SK-N-SH (cell line): ENCODE data around the gene TFCP2. TPM values are rescaled to one million over a fixed set of nuclear protein-coding genes. Genes with fewer than 3 reads are reported as not detected.

ENCODE experiments used
- CTCF ChIA-PET: fragments of 300-600, 350-600 bp; formaldehyde crosslinking; extraction: SDS; loops from one replicate; lab custom pipeline; 2021; lab: Yijun Ruan, JAX
- POLR2A ChIA-PET: fragments of 350-600 bp; sonication (Branson Sonifier 250); formaldehyde crosslinking; extraction: SDS; loops from one replicate; lab custom pipeline; 2020; ENCODE audit warnings: antibody characterized with exemption, inconsistent platforms; lab: Yijun Ruan, JAX
- DNase-seq: peaks from one replicate; pipeline ENCODE4 v3.0.0; 2012
- H2AFZ ChIP-seq: fragments of 200-600 bp; sonication (generic); 2 replicates; pipeline ENCODE4 v1.8.1; 2016; ENCODE audit warnings: antibody characterized with exemption, mild to moderate bottlenecking, low read depth
- H3F3A ChIP-seq: fragments of 200-600 bp; sonication (generic); replicated peaks from 2 replicates; pipeline ENCODE3; 2016; ENCODE audit warnings: antibody characterized with exemption, mild to moderate bottlenecking; ENCODE audit not compliant: insufficient read depth
- H3K27ac ChIP-seq, 2 experiments: fragments of 200-500 bp in 1 of 2; fragments of 200-600 bp in 1 of 2; sonication (Bioruptor generic) in 1 of 2; sonication (generic), shearing (Covaris generic) in 1 of 2; 2 replicates each; pipeline versions ENCODE4 v1.5.1 to v1.6.1; 2014 to 2016; ENCODE audit warnings: low read depth in 2 of 2, inconsistent platforms in 1 of 2, low read length in 1 of 2, mild to moderate bottlenecking in 1 of 2, mixed read lengths in 1 of 2
- H3K27me3 ChIP-seq: fragments of 200-600 bp; sonication (generic), shearing (Covaris generic); 2 replicates; pipeline ENCODE4 v1.6.1; 2016; ENCODE audit warnings: mixed run types; ENCODE audit not compliant: insufficient read depth
- H3K36me3 ChIP-seq, 2 experiments: fragments of 200-500 bp in 1 of 2; fragments of 200-600 bp in 1 of 2; sonication (Bioruptor generic) in 1 of 2; sonication (generic) in 1 of 2; replicated peaks in 1 of 2; 2 replicates each; pipeline versions ENCODE3 to v1.5.1; 2014 to 2016; ENCODE audit warnings: low read length in 1 of 2, mild to moderate bottlenecking in 1 of 2; ENCODE audit not compliant: insufficient read depth in 2 of 2, control insufficient read depth in 1 of 2
- H3K4me1 ChIP-seq, 2 experiments: fragments of 200-500 bp in 1 of 2; fragments of 200-600 bp in 1 of 2; sonication (Bioruptor generic) in 1 of 2; sonication (generic), shearing (Covaris generic) in 1 of 2; 2 replicates each; pipeline versions ENCODE4 v1.5.1 to v1.6.1; 2014 to 2016; ENCODE audit warnings: low read depth in 1 of 2, low read length in 1 of 2, mixed run types in 1 of 2; ENCODE audit not compliant: insufficient read depth in 2 of 2, control insufficient read depth in 1 of 2
- H3K4me2 ChIP-seq: fragments of 200-600 bp; sonication (generic), shearing (Covaris generic); 2 replicates; pipeline ENCODE4 v1.6.1; 2017; ENCODE audit warnings: mixed run types
- H3K4me3 ChIP-seq, 2 experiments: fragments of 200-500 bp in 1 of 2; fragments of 200-600 bp in 1 of 2; sonication (Bioruptor generic) in 1 of 2; sonication (generic), shearing (Covaris generic) in 1 of 2; 2 replicates each; pipeline versions ENCODE4 v1.5.1 to v1.8.1; 2014 to 2016; ENCODE audit warnings: low read depth in 2 of 2, inconsistent platforms in 1 of 2, low read length in 1 of 2, mild to moderate bottlenecking in 1 of 2, mixed read lengths in 1 of 2, moderate library complexity in 1 of 2
- H3K79me2 ChIP-seq: fragments of 200-600 bp; sonication (generic); 2 replicates; pipeline ENCODE4 v1.8.1; 2017; ENCODE audit warnings: mild to moderate bottlenecking; ENCODE audit not compliant: insufficient read depth
- H3K9ac ChIP-seq: fragments of 200-600 bp; sonication (generic); 2 replicates; pipeline ENCODE4 v1.6.1; 2017; ENCODE audit warnings: mixed run types
- H3K9me2 ChIP-seq: fragments of 200-600 bp; sonication (generic); 2 replicates; pipeline ENCODE4 v1.6.1; 2017; ENCODE audit warnings: mixed run types
- H3K9me3 ChIP-seq: fragments of 200-600 bp; sonication (generic); 2 replicates; pipeline ENCODE4 v1.6.1; 2017; ENCODE audit warnings: mixed run types, mild to moderate bottlenecking, moderate library complexity
- H4K20me1 ChIP-seq: fragments of 200-600 bp; sonication (generic); 2 replicates; pipeline ENCODE4 v1.6.1; 2017; ENCODE audit warnings: mild to moderate bottlenecking, mixed run types; ENCODE audit not compliant: insufficient read depth
- ELF1 ChIP-seq: IDR thresholded peaks from 2 replicates; pipeline ENCODE4 v1.4.0; 2012
- EZH2phosphoT487 ChIP-seq: fragments of 200-600 bp; sonication (generic); IDR thresholded peaks from 2 replicates; pipeline ENCODE4 v1.6.1; 2017; ENCODE audit warnings: low read depth, mixed run types, mild to moderate bottlenecking, antibody characterized with exemption, moderate library complexity, borderline replicate concordance
- FOXJ3 ChIP-seq: sonication (generic); formaldehyde crosslinking; IDR thresholded peaks from 2 replicates; pipeline ENCODE4 v1.5.1; 2020; ENCODE audit warnings: mild to moderate bottlenecking, missing genetic modification reagents
- GATA2 ChIP-seq: sonication (generic); formaldehyde crosslinking; IDR thresholded peaks from 2 replicates; pipeline ENCODE4 v1.5.0; 2020; ENCODE audit warnings: mild to moderate bottlenecking, missing genetic modification reagents
- JUND ChIP-seq: IDR thresholded peaks from 2 replicates; pipeline ENCODE4 v1.4.0; 2012
- MXI1 ChIP-seq: IDR thresholded peaks from 2 replicates; pipeline ENCODE4 v1.6.1; 2012; ENCODE audit warnings: mild to moderate bottlenecking, low read depth, low read length, improper control_type of control experiment
- NFIC ChIP-seq: IDR thresholded peaks from 2 replicates; pipeline ENCODE4 v1.4.0; 2012; ENCODE audit warnings: borderline replicate concordance
- NRF1 ChIP-seq: IDR thresholded peaks from 2 replicates; pipeline ENCODE4 v1.6.1; 2012; ENCODE audit warnings: low read depth, mild to moderate bottlenecking, low read length
- RAD21 ChIP-seq: IDR thresholded peaks from 2 replicates; pipeline ENCODE4 v1.6.1; 2012; ENCODE audit warnings: mild to moderate bottlenecking, low read length
- RFX5 ChIP-seq: IDR thresholded peaks from 2 replicates; pipeline ENCODE4 v1.6.1; 2012; ENCODE audit warnings: mild to moderate bottlenecking, improper control_type of control experiment, low read length
- RXRA ChIP-seq: IDR thresholded peaks from 2 replicates; pipeline ENCODE4 v1.4.0; 2012; ENCODE audit warnings: low read depth, mild to moderate bottlenecking, borderline replicate concordance
- TCF12 ChIP-seq: IDR thresholded peaks from 2 replicates; pipeline ENCODE4 v1.4.0; 2012
- WGBS: methylation state at CpG from one replicate; pipeline ENCODE4 v1.1.6; 2017; ENCODE audit warnings: low lambda C conversion rate; 5-methylcytosine and 5-hydroxymethylcytosine counted together
- polyA plus RNA-seq, 3 experiments: library from polyadenylated mRNA; depleted of rRNA; stranded (reverse); fragments of >200 nt; gene quantifications; 2 replicates each; pipeline ENCODE4 v1.2.3, GENCODE V29; 2012
- TF ChIP-seq, protein P1 (sequence below): IDR thresholded peaks from 2 replicates; pipeline ENCODE4 v1.4.0; 2012; ENCODE audit warnings: low read depth, borderline replicate concordance
- TF ChIP-seq, protein P2 (sequence below): IDR thresholded peaks from 2 replicates; pipeline ENCODE4 v1.6.1; 2012; ENCODE audit warnings: mild to moderate bottlenecking, low read depth, low read length, moderate library complexity
- TF ChIP-seq, protein P3 (sequence below): IDR thresholded peaks from 2 replicates; pipeline ENCODE4 v1.4.0; 2012; ENCODE audit warnings: low read depth, borderline replicate concordance

TFCP2 gene
- polyA plus RNA-seq, 1 of the 3 experiments (the other 2 are of a cell fraction) = 18.1 TPM

DNA sequence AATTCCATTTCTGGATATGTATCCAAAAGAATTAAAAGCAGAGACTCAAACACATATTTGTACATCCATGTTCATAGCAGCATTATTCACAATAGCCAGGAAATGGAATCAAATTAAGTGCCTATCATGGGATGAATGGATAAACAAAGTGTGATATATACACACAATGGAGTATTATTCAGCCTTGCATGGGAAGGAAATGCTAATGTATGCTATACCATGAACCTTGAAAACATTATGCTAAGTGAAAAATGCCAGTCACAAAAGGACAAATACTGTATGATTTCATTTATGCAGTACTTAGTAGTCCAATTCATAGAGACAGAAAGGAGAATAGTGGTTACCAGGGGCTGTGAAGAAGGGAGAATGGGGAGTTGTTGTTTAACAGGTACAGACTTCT is 57.4 kb downstream of the TFCP2 start:
- Histone ChIP-seq H3K4me2 (no peak overlapping the region), H3K9ac (no peak overlapping the region), H3K79me2 (peaks cover 5% of the 10 kb centered on the region; the same call in 1 of the 2 replicates), H3K27ac (no peak overlapping the region), H3K4me3 (no peak overlapping the region), H3K9me3 (no peaks in the 10 kb centered on the region), H3F3A (peaks cover 9% of the 10 kb centered on the region), H3K4me1 (no peaks in the 10 kb centered on the region), H4K20me1 (no peaks in the 10 kb centered on the region), H3K27me3 (no peaks in the 10 kb centered on the region), H3K36me3 (peaks cover 27 to 53% of the 10 kb centered on the region in 2 experiments), H3K9me2 (no peaks in the 10 kb centered on the region), H2AFZ (no peak overlapping the region)
- ChIA-PET CTCF (no interaction called here), POLR2A (no interaction called here)
- DNase-seq = no peak
- TF ChIP-seq, protein P1, sequence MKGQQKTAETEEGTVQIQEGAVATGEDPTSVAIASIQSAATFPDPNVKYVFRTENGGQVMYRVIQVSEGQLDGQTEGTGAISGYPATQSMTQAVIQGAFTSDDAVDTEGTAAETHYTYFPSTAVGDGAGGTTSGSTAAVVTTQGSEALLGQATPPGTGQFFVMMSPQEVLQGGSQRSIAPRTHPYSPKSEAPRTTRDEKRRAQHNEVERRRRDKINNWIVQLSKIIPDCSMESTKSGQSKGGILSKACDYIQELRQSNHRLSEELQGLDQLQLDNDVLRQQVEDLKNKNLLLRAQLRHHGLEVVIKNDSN = no peak
- no peak for TF ChIP-seq EZH2phosphoT487
- no peak for TF ChIP-seq RAD21
- TF ChIP-seq ELF1 = no peak
- no peak for TF ChIP-seq NFIC
- TF ChIP-seq GATA2 = no peak
- no peak for TF ChIP-seq NRF1
- TF ChIP-seq MXI1 = no peak
- TF ChIP-seq, protein P2, sequence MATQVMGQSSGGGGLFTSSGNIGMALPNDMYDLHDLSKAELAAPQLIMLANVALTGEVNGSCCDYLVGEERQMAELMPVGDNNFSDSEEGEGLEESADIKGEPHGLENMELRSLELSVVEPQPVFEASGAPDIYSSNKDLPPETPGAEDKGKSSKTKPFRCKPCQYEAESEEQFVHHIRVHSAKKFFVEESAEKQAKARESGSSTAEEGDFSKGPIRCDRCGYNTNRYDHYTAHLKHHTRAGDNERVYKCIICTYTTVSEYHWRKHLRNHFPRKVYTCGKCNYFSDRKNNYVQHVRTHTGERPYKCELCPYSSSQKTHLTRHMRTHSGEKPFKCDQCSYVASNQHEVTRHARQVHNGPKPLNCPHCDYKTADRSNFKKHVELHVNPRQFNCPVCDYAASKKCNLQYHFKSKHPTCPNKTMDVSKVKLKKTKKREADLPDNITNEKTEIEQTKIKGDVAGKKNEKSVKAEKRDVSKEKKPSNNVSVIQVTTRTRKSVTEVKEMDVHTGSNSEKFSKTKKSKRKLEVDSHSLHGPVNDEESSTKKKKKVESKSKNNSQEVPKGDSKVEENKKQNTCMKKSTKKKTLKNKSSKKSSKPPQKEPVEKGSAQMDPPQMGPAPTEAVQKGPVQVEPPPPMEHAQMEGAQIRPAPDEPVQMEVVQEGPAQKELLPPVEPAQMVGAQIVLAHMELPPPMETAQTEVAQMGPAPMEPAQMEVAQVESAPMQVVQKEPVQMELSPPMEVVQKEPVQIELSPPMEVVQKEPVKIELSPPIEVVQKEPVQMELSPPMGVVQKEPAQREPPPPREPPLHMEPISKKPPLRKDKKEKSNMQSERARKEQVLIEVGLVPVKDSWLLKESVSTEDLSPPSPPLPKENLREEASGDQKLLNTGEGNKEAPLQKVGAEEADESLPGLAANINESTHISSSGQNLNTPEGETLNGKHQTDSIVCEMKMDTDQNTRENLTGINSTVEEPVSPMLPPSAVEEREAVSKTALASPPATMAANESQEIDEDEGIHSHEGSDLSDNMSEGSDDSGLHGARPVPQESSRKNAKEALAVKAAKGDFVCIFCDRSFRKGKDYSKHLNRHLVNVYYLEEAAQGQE = no peak
- TF ChIP-seq FOXJ3 (CRISPR knock-in tag) = no peak
- no peak for TF ChIP-seq RFX5
- no peak for TF ChIP-seq JUND
- TF ChIP-seq RXRA = no peak

DNA sequence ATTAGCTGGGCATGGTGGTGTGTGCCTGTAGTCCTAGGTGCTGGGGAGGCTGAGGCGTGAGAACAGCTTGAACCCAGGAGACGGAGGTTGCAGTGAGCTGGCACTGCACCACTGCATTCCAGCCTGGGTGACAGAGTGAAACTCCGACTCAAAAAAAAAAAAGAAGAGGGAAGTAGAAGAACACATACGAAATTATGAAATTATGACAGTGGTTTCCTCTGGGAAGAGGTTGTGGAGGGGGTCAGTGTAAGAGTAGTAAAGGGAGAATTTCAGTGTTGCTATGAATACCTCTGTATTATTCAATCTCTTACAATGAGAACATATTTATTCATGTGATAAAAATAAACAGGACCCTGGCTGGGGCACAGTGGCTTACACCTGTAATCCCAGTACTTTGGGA is 64.8 kb downstream of the TFCP2 start:
- no peak overlapping the region for H3K4me3 ChIP-seq
- H3K4me1 ChIP-seq = no peaks in the 10 kb centered on the region
- no peak overlapping the region for H3K4me2 ChIP-seq
- POLR2A ChIA-PET = no interaction called here
- CTCF ChIA-PET = no interaction called here
- H3K27me3 ChIP-seq = no peaks in the 10 kb centered on the region
- TF ChIP-seq, protein P3, sequence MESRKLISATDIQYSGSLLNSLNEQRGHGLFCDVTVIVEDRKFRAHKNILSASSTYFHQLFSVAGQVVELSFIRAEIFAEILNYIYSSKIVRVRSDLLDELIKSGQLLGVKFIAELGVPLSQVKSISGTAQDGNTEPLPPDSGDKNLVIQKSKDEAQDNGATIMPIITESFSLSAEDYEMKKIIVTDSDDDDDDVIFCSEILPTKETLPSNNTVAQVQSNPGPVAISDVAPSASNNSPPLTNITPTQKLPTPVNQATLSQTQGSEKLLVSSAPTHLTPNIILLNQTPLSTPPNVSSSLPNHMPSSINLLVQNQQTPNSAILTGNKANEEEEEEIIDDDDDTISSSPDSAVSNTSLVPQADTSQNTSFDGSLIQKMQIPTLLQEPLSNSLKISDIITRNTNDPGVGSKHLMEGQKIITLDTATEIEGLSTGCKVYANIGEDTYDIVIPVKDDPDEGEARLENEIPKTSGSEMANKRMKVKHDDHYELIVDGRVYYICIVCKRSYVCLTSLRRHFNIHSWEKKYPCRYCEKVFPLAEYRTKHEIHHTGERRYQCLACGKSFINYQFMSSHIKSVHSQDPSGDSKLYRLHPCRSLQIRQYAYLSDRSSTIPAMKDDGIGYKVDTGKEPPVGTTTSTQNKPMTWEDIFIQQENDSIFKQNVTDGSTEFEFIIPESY = no peak
- no peak for TF ChIP-seq TCF12
- H3K27ac ChIP-seq = no peak overlapping the region
- H3F3A ChIP-seq = no peaks in the 10 kb centered on the region
- H3K36me3 ChIP-seq = peaks cover 45 to 72% of the 10 kb centered on the region in 2 experiments
- no peaks in the 10 kb centered on the region for H3K9me2 ChIP-seq
- H4K20me1 ChIP-seq = no peaks in the 10 kb centered on the region
- no peak for DNase-seq
- no peak overlapping the region for H2AFZ ChIP-seq
- no peaks in the 10 kb centered on the region for H3K79me2 ChIP-seq
- no peaks in the 10 kb centered on the region for H3K9me3 ChIP-seq
- WGBS = 92% methylated on average over 4 of the region's 4 CpGs
- no peak overlapping the region for H3K9ac ChIP-seq
